Thymus (tissue), 11 donors: Measurements from ENCODE around the gene CD7. TPM values are rescaled to one million over a fixed set of nuclear protein-coding genes. Genes with fewer than 3 reads are reported as not detected.

ENCODE experiments used
- DNase-seq, 9 donors: peaks; one replicate each; pipeline ENCODE4 v3.0.0-alpha.2; 2013; ENCODE audit warnings: low spot score in 9 of 9, low read depth in 6 of 9, missing footprints in 1 of 9
- H3K27ac ChIP-seq, 2 donors: one replicate each; pipeline ENCODE4 v1.5.1; 2013; ENCODE audit warnings: control low read depth in 1 of 2, low read depth in 1 of 2, low read length in 1 of 2, mild to moderate bottlenecking in 1 of 2, moderate library complexity in 1 of 2
- H3K27me3 ChIP-seq, 2 donors: one replicate each; pipeline ENCODE4 v1.5.1; 2013; ENCODE audit warnings: low read length in 1 of 2; ENCODE audit not compliant: control insufficient read depth in 2 of 2, insufficient read depth in 1 of 2
- H3K36me3 ChIP-seq, 2 donors: one replicate each; pipeline ENCODE4 v1.5.1; 2013; ENCODE audit warnings: low read length in 1 of 2, mild to moderate bottlenecking in 1 of 2, moderate library complexity in 1 of 2; ENCODE audit not compliant: control insufficient read depth in 2 of 2, insufficient read depth in 2 of 2
- H3K4me1 ChIP-seq, 2 donors: one replicate each; pipeline ENCODE4 v1.5.1; 2013; ENCODE audit warnings: low read length in 2 of 2; ENCODE audit not compliant: control insufficient read depth in 2 of 2, insufficient read depth in 2 of 2
- H3K4me3 ChIP-seq, 2 donors: one replicate each; pipeline ENCODE4 v1.5.1; 2013; ENCODE audit warnings: low read length in 2 of 2, control low read depth in 1 of 2, mild to moderate bottlenecking in 1 of 2
- H3K9me3 ChIP-seq, 2 donors: one replicate each; pipeline ENCODE4 v1.5.1; 2013; ENCODE audit warnings: low read length in 1 of 2, mild to moderate bottlenecking in 1 of 2; ENCODE audit not compliant: control insufficient read depth in 2 of 2, insufficient read depth in 1 of 2
- WGBS: extraction: QIAGEN DNeasy Blood & Tissue Kit; methylation state at CpG from one replicate; pipeline ENCODE4 v1.1.7; 2013; 5-methylcytosine and 5-hydroxymethylcytosine counted together
- polyA plus RNA-seq: library from polyadenylated mRNA; stranded (reverse); fragments of 200-250 nt; gene quantifications from one replicate; pipeline ENCODE4 v1.2.3, GENCODE V29; 2013
- total RNA-seq: library from RNA; stranded (reverse); fragments of 120-200 nt; gene quantifications from one replicate; pipeline ENCODE4 v1.2.4, GENCODE V29; 2013
- donor health status: healthy.

CD7 gene
- total and polyA plus RNA-seq, 2 donors = 67.9 to 153 TPM

GRCh38 chr17:82287013-82287867 lies 30.2 kb downstream of the CD7 start:
- 95% methylated on average over 9 of the region's 9 CpGs for WGBS
- Histone ChIP-seq H3K27ac (no peak overlapping the region), H3K4me1 (peaks cover 6 to 14% of the 10 kb centered on the region in 2 donors)

DNA sequence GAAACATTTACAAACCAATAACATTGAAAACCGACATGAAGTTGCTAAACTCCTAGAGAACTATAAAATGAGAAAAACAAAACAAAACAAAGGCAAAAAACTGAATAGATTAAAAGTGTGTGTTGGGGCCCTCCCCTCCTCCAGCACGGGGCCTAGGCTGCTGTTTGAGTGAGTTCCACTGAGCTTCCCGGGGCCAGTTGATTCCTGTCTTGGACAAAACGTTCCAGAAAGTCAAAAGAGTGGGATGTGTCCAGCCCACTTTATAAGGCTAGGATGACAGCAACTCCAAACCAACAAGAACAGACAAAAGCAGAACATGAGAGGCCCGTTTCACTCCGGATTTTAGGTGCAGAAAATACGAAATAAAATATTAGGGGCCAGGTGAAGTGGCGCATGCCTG lies 32.3 kb downstream of the CD7 start:
- Histone ChIP-seq H3K9me3 (peaks cover 0 to 16% of the 10 kb centered on the region in 2 donors), H3K27ac (peak overlapping the region in 1 of 2 donors; percentile 43), H3K4me3 (no peak overlapping the region), H3K36me3 (no peaks in the 10 kb centered on the region), H3K27me3 (no peaks in the 10 kb centered on the region), H3K4me1 (peaks cover 0 to 14% of the 10 kb centered on the region in 2 donors)
- WGBS = 89% methylated on average over 8 of the region's 8 CpGs
- no peak for DNase-seq

More at GRCh38 chr17:82287013-82287867, 30.2 kb downstream of the CD7 start:
- Histone ChIP-seq H3K36me3 (no peaks in the 10 kb centered on the region), H3K4me3 (no peak overlapping the region), H3K27me3 (no peaks in the 10 kb centered on the region), H3K9me3 (peaks cover 0 to 13% of the 10 kb centered on the region in 2 donors)
- no peak for DNase-seq

DNA sequence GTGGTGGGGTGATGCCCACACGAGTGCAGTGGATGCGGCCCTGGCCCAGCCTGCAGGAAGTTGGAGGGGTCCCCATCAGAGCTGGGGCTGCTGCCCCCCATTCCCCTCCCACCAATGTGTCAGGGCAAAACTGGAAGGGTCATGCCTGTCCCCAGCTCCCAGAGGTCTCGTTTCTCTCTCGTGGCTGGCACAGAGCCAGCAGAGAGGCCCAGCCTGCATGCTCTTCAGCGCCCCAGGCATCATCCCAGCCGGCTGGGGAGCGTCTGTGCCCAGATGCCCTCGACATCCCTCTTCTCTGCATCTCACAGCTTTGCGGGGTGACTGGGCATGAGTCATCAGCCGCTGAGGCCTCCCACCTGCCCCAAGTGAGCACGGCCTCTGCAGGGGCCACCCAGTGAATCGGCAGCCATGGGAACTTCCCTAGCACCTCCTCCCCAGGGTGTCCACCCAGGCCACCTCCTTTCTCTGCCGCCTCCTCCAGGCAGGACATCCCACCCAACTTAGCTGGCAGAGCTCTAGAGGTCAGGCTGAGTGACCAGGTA lies 34.1 kb downstream of the CD7 start:
- Histone ChIP-seq H3K4me3 (no peak overlapping the region), H3K27ac (no peak overlapping the region), H3K36me3 (no peaks in the 10 kb centered on the region), H3K4me1 (peaks cover 0 to 17% of the 10 kb centered on the region in 2 donors), H3K27me3 (no peaks in the 10 kb centered on the region), H3K9me3 (peaks cover 0 to 16% of the 10 kb centered on the region in 2 donors)
- no peak for DNase-seq
- WGBS = 49% methylated on average over 13 of the region's 13 CpGs

DNA sequence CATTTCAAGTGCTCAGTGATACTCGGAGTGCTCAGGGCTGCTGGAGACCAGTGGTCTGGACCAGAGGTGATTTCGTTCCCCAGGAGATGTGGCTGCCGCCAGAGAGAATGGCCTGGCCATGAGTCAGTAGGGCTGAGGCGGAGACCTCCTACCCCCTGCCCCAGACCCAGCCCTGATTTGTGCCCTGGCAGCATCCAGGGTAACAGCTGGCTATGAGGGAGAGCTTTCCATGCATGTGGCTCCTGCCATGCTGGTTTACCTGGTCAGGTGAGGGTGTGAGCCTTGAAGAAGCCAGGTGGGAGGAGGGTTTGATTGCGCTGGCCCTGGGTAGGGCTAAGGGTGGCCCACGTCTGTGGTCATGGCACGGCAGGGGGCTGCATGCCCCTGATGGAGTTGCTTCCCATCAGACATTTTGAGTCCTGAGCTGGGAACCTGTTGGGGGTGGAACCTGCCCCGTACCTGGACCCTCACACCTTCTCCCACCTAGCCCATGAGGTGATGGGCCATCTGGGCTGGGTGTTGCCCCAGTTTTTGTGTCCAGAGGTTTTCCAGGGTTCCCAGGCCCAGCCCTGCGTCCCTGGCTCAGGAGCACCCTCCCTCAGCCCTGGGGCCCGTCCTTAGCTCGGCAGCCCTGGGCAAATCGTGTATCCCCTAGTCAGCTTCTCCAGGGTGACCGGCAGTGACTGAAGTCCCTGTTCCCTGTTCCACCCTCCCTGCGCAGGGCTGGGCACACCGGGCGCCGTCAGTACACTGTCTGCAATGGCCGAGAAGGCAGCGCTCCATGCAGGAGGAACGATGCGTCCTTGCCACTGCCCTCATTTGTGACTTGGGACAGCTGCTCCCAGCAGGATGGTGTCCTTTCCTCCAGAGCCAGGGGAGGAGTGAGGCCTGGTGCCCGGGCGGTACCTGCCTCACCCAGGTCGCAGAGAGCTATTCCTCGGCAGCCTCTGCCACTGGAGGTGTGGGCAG lies 34.9 kb downstream of the CD7 start:
- no peak for DNase-seq
- H3K36me3 ChIP-seq = no peaks in the 10 kb centered on the region
- H3K9me3 ChIP-seq = peaks cover 0 to 11% of the 10 kb centered on the region in 2 donors
- no peaks in the 10 kb centered on the region for H3K27me3 ChIP-seq
- 96% methylated on average over 25 of the region's 25 CpGs for WGBS
- peaks cover 0 to 21% of the 10 kb centered on the region in 2 donors for H3K4me1 ChIP-seq
- H3K4me3 ChIP-seq = no peak overlapping the region
- H3K27ac ChIP-seq = no peak overlapping the region

DNA sequence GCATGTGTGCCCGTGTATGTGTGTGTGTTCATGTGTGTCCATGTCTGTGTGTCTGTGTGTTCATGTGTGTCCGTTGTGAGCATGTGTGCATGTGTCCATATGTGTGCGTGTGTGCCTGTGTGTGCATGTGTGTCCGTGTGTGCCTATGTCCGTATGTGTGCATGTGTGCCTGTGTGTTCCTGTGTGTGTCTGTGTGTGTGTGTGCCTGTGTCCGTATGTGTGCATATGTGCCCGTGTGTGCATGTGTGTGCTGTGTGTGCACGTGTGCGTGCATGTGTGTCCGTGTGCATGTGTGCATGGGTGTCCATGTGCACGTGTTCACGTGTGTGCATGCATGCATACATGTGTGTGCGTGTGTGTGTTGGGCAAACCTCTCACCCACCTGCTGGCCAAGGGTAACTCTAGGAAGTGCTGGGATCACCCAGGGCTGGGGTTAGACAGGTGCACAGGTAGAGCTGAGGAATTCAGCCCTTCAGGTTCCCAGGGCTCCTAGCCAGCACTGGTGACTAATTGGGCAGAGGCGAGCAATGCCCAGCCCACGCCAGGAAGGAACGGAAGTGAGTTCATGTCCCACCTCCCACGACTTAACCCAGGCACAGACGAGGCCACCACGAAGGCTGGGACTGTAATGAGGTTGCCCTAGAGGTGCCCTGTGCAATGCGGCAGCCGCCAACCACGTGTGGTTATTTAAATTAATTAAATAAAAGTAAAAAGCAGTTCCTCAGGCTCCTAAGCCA lies 35.7 kb downstream of the CD7 start:
- Histone ChIP-seq H3K4me1 (peaks cover 0 to 21% of the 10 kb centered on the region in 2 donors), H3K9me3 (peaks cover 0 to 6% of the 10 kb centered on the region in 2 donors), H3K27ac (no peak overlapping the region), H3K27me3 (no peaks in the 10 kb centered on the region), H3K36me3 (no peaks in the 10 kb centered on the region), H3K4me3 (no peak overlapping the region)
- DNase-seq = no peak
- WGBS = 90% methylated on average over 22 of the region's 22 CpGs

GRCh38 chr17:82281076-82281475 lies 36.3 kb downstream of the CD7 start:
- 63% methylated on average over 7 of the region's 7 CpGs for WGBS
- Histone ChIP-seq H3K9me3 (peaks cover 0 to 3% of the 10 kb centered on the region in 2 donors), H3K4me1 (peaks cover 0 to 21% of the 10 kb centered on the region in 2 donors), H3K4me3 (no peak overlapping the region), H3K36me3 (no peaks in the 10 kb centered on the region), H3K27me3 (no peaks in the 10 kb centered on the region), H3K27ac (no peak overlapping the region)
- no peak for DNase-seq

DNA sequence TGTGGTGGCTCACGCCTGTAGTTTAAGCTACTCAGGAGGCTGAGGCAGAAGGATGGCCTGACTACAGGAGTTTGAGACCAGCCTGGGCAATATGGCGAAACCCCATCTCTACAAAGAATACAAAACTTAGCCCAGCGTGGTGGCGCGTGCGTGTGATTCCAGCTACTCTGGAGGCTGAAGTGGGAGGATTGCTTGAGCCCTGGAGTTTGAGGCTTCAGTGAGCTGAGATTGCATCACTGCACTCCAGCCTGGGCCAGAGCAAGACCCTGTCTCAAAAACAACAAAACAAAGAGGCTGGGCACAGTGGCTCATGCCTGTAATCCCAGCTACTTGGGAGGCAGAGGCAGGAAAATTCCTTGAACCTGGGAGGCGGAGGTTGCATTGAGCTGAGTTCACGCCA lies 36.9 kb downstream of the CD7 start:
- 99% methylated on average over 8 of the region's 8 CpGs for WGBS
- Histone ChIP-seq H3K27ac (no peak overlapping the region), H3K27me3 (no peaks in the 10 kb centered on the region), H3K36me3 (no peaks in the 10 kb centered on the region), H3K9me3 (peaks cover 0 to 3% of the 10 kb centered on the region in 2 donors), H3K4me1 (peaks cover 0 to 20% of the 10 kb centered on the region in 2 donors), H3K4me3 (no peak overlapping the region)
- no peak for DNase-seq

- WGBS = 96% methylated on average over 16 of the region's 16 CpGs
Observed at GRCh38 chr17:82278786-82279391, 38.5 kb downstream of the CD7 start.

More at GRCh38 chr17:82278786-82279391, 38.5 kb downstream of the CD7 start:
- peaks cover 0 to 3% of the 10 kb centered on the region in 2 donors for H3K9me3 ChIP-seq
- H3K4me3 ChIP-seq = no peak overlapping the region
- H3K36me3 ChIP-seq = no peaks in the 10 kb centered on the region
- no peaks in the 10 kb centered on the region for H3K27me3 ChIP-seq
- H3K27ac ChIP-seq = no peak overlapping the region
- no peak for DNase-seq
- H3K4me1 ChIP-seq = peaks cover 2 to 27% of the 10 kb centered on the region in 2 donors
